Effector CD4-positive, alpha-beta T cell (primary cell): ENCODE results near the gene EIF6.

ENCODE experiments used
- DNase-seq: peaks from one replicate; pipeline ENCODE4 v3.0.0-alpha.2; 2020

EIF6 gene

GRCh38 chr20:35293303-35294292, 9.0 kb upstream of the EIF6 start:
- no peak for DNase-seq

GRCh38 chr20:35292504-35293285, 8.1 kb upstream of the EIF6 start:
- DNase-seq, result no peak

- no peak for DNase-seq
These were observed 7.3 kb upstream of the EIF6 start, which contains the start of gene FAM83C for GRCh38 chr20:35291654-35292503. Gene FAM83C (minus strand): TSS chr20:35292425. CDS start chr20:35292304, 121 bp downstream.

GRCh38 chr20:35290887-35291417, 6.4 kb upstream of the EIF6 start:
- no peak for DNase-seq

GRCh38 chr20:35290186-35290886, 5.8 kb upstream of the EIF6 start:
- no peak for DNase-seq

GRCh38 chr20:35288325-35289060, 3.9 kb upstream of the EIF6 start:
- DNase-seq, result no peak

GRCh38 chr20:35287509-35288324, 3.1 kb upstream of the EIF6 start:
- no peak for DNase-seq

- DNase-seq, result no peak
These were observed 2.4 kb upstream of the EIF6 start for GRCh38 chr20:35286899-35287508.

GRCh38 chr20:35286077-35286898, 1.7 kb upstream of the EIF6 start:
- DNase-seq, result no peak

GRCh38 chr20:35285806-35286076, 1.2 kb upstream of the EIF6 start:
- DNase-seq, result no peak

GRCh38 chr20:35284992-35285805, 627 bp upstream of the EIF6 start:
- no peak for DNase-seq

GRCh38 chr20:35283441-35284266, 918 bp downstream of the EIF6 start:
- no peak for DNase-seq

- no peak for DNase-seq
These were observed 3.0 kb downstream of the EIF6 start for GRCh38 chr20:35281506-35282101.

GRCh38 chr20:35280523-35280922, 4.0 kb downstream of the EIF6 start:
- no peak for DNase-seq

GRCh38 chr20:35279533-35280174, 4.9 kb downstream of the EIF6 start:
- no peak for DNase-seq

- DNase-seq, result no peak
These were observed 5.5 kb downstream of the EIF6 start for GRCh38 chr20:35279040-35279439.
